HG03159 (cell line): ENCODE results near the gene CLIP2.
"Not testable (repeated sequence)": the region's sequence is repeated elsewhere in the genome, so short reads cannot be mapped to it uniquely, and the experiment has no call there.

ENCODE experiments used
- ATAC-seq: cut with Tn5 transposase; IDR thresholded peaks from one replicate; pipeline ENCODE4 v1.9.1; 2021; ENCODE audit warnings: mild to moderate bottlenecking, moderate library complexity; ENCODE audit not compliant: unreplicated experiment

CLIP2 gene

GRCh38 chr7:74294191-74294998 is 5.2 kb downstream of the CLIP2 start:
- ATAC-seq = no peak

- no peak for ATAC-seq
These were observed 8.5 kb downstream of the CLIP2 start for GRCh38 chr7:74297516-74298233.

- no peak for ATAC-seq
These were observed 10.2 kb downstream of the CLIP2 start for GRCh38 chr7:74299401-74299800.

- ATAC-seq = no peak
These were observed 11.7 kb downstream of the CLIP2 start for GRCh38 chr7:74300926-74301325.

- no peak for ATAC-seq
These were observed 13.6 kb downstream of the CLIP2 start for GRCh38 chr7:74302745-74303221.

GRCh38 chr7:74304550-74304949 is 15.3 kb downstream of the CLIP2 start:
- ATAC-seq = no peak

GRCh38 chr7:74306004-74306729 is 17.0 kb downstream of the CLIP2 start:
- ATAC-seq = no peak

GRCh38 chr7:74306730-74307469 is 17.7 kb downstream of the CLIP2 start:
- no peak for ATAC-seq

- no peak for ATAC-seq
These were observed 18.7 kb downstream of the CLIP2 start for GRCh38 chr7:74307738-74308505.

GRCh38 chr7:74309181-74309580 is 20.0 kb downstream of the CLIP2 start:
- ATAC-seq = no peak

GRCh38 chr7:74311305-74311744 is 22.1 kb downstream of the CLIP2 start:
- no peak for ATAC-seq

GRCh38 chr7:74312418-74313028 is 23.3 kb downstream of the CLIP2 start:
- ATAC-seq = no peak

GRCh38 chr7:74315891-74316290 is 26.7 kb downstream of the CLIP2 start:
- ATAC-seq = not testable (repeated sequence)

GRCh38 chr7:74317146-74317782 is 28.1 kb downstream of the CLIP2 start:
- ATAC-seq = no peak

- ATAC-seq = no peak
These were observed 28.8 kb downstream of the CLIP2 start for GRCh38 chr7:74318043-74318442.

GRCh38 chr7:74320645-74321221 is 31.5 kb downstream of the CLIP2 start:
- no peak for ATAC-seq

- ATAC-seq = not testable (repeated sequence)
These were observed 33.7 kb downstream of the CLIP2 start for GRCh38 chr7:74322892-74323291.

GRCh38 chr7:74324531-74325209 is 35.5 kb downstream of the CLIP2 start:
- no peak for ATAC-seq
